HG02588 (cell line): ENCODE measurements around the gene ABI3BP.

ENCODE experiments used
- ATAC-seq: cut with Tn5 transposase; IDR thresholded peaks from one replicate; pipeline ENCODE4 v1.9.1; 2021; ENCODE audit warnings: mild to moderate bottlenecking, moderate library complexity; ENCODE audit not compliant: unreplicated experiment

ABI3BP gene

DNA sequence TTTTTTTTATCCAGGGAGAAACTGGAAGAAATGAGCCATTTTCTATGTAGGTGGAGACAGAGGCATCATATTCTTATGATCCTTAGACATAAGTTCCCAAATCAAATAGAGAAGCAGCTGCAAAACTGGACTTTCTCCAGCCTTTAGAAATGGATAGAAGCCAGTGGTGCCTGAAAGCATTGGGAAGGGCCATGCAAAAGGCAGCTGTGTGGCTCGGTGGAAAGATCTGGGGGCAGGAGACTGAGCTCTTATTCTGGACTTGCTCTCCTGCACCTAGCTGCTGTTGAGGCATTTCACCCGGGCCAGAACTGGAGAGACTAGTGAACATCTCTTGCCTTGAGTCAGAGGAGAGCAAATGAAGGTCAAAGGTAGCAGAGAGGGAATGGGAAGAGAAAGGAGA lies 210.9 kb downstream of the ABI3BP start:
- no peak for ATAC-seq

- ATAC-seq = no peak
These were observed 211.9 kb downstream of the ABI3BP start for GRCh38 chr3:100781301-100781700.

- no peak for ATAC-seq
These were observed 213.1 kb downstream of the ABI3BP start for GRCh38 chr3:100780071-100780622.

GRCh38 chr3:100779480-100779879 lies 213.7 kb downstream of the ABI3BP start:
- no peak for ATAC-seq

GRCh38 chr3:100777271-100777670 lies 215.9 kb downstream of the ABI3BP start:
- no peak for ATAC-seq

GRCh38 chr3:100776746-100777145 lies 216.5 kb downstream of the ABI3BP start:
- no peak for ATAC-seq

DNA sequence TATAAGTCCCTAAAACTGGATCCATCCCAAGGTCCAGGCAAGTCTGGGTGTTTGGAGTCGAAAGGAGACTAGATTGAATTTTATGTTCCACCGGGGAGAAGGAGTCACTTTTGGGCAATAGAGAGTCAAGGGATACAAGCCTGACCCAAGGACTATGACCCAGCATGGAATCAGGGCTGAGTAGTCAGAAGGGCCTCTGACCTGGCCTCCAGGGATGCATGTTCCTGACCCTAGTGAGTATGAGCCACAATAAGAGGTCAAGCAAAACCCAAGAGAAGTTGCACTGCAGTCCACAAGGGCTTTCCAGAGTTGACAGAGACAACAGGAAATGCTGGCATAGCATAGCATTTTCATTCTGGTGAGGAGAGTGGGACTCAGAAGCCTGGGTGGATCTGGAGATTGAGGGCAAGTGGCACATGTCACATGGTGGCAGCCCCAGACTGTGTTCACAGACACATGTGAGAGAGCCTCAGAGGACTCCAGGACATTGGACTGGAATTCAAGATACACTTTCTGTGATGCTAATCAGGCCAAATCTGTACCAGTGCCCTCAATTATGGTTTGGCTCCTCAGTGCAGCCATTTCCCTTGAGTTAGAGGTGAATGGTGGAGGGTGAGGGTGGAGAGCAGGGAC lies 217.0 kb downstream of the ABI3BP start:
- ATAC-seq = no peak

DNA sequence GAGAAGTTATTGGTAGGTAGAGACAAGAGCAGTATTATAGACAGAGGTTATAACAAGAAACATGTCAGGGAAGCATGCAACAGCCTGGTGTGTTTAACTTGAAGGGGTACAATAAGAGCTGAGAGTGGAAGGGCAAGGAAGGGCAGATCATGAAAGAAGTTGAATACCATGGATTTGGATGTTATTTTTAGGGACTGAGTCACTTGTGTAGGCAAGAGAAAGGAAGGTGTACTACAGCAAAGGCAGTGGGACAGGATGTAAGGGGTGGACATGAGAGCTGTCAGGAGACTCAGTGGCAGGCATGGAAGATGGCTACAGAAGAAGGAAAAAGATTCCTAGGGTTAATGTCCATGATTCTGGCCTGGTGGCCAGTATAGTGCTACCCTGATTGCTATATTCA lies 217.6 kb downstream of the ABI3BP start:
- ATAC-seq = no peak

DNA sequence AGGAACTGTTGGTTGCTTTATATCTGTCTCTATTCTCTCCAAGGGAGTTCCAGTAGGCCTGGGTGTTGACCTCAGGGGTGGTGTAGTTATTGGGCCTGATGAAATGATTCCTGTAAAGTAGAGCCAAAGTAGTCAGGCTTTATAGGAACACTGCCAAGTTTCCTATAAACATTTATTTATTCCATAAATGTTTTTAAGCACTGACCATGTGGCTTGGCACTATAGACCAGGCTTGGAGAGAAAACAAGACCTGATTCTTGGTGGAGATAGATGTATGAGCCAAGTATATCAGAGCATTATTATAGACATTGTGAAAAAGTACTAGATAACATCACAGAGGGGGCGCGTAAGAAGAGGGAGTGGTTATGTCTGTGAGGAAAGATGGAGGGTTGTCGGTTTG lies 218.0 kb downstream of the ABI3BP start:
- no peak for ATAC-seq

DNA sequence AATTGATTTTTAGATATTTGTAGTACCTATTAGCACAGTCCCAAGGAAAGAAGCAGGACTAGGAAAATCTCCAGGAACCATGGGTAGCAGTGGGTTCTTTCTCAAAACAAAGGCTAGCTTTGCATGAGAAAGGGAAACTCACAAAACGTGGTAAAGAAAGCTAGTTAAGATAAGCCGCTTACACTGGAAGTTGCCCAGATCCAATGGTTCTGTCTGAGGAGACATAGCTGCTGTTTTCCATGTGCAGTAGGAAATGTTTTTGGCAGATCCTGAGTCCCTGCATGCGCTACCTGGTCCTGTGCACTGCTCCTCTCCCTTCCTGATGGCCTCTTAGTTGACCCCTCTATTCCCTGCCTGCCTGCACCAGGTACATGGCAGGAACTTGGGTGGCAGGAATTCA lies 223.5 kb downstream of the ABI3BP start:
- ATAC-seq = no peak

- no peak for ATAC-seq
These were observed 227.2 kb downstream of the ABI3BP start for GRCh38 chr3:100766069-100766468.

DNA sequence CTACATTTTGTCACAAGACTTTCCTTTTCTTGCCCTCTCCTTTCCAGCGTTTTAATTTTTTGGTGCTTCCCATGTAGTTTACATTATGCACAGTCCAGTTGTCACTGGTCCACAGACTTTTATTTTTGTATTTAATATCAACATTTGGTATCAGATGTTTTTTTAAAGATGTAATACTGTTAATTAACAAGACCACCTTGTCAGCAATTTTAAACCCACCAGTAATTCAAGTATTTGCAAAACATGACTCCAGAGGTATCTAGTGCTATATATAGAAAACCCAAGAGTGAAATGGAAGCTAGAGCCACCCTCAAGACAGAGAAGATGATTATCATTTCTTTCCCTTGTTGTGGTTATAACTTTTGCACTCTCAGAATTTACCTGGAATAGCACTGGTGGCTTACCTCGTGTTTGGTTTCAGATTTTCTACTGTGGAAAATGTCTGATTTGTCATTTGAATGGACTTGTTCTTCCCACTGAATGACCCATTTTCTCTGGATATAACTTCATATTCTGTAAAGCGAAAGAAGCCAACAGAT lies 227.7 kb downstream of the ABI3BP start:
- no peak for ATAC-seq

GRCh38 chr3:100761951-100762350 lies 231.3 kb downstream of the ABI3BP start:
- no peak for ATAC-seq

- peak; percentile 86 for ATAC-seq
These were observed 231.8 kb downstream of the ABI3BP start for GRCh38 chr3:100761211-100761942.

- ATAC-seq = no peak
These were observed 232.8 kb downstream of the ABI3BP start for GRCh38 chr3:100760377-100760776.

- ATAC-seq = no peak
These were observed 233.3 kb downstream of the ABI3BP start for GRCh38 chr3:100759950-100760349.

DNA sequence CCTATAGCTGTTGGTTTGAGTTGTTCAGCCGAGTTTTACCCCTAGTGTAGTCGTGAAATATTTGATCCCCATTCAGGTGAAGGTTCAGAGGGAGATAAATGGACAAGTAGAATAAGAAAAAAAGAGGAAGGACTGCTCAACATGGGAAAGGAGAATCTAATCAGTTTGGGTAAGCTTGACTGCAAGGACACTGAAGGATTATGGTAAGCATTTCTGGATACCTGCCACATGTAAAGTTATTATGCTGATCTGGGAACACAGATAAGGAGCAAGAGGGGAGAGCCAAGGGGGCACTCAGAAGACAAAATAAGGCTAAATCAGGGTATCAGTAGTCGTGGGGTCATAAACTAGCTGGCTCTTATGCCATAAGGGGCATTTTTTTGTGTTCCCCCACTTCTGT lies 234.1 kb downstream of the ABI3BP start:
- no peak for ATAC-seq

DNA sequence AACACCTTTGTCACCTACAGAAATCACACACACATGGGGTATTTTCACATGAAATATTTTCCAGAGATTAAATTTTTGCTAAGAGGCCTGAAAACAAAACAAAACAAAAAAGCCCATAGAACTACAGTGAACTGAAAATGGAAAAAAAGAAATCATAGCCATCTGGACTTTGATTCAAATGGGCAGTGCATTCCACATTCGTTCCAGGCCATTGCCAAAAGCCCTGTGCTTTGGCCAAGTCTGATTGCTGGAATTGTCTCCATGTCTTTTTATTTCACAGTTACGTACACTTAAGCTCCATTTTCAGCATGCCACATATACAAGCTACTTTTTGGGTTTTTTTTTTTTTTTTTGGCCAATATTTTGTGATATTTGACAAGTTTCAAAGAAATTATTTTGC lies 236.8 kb downstream of the ABI3BP start:
- ATAC-seq = no peak

DNA sequence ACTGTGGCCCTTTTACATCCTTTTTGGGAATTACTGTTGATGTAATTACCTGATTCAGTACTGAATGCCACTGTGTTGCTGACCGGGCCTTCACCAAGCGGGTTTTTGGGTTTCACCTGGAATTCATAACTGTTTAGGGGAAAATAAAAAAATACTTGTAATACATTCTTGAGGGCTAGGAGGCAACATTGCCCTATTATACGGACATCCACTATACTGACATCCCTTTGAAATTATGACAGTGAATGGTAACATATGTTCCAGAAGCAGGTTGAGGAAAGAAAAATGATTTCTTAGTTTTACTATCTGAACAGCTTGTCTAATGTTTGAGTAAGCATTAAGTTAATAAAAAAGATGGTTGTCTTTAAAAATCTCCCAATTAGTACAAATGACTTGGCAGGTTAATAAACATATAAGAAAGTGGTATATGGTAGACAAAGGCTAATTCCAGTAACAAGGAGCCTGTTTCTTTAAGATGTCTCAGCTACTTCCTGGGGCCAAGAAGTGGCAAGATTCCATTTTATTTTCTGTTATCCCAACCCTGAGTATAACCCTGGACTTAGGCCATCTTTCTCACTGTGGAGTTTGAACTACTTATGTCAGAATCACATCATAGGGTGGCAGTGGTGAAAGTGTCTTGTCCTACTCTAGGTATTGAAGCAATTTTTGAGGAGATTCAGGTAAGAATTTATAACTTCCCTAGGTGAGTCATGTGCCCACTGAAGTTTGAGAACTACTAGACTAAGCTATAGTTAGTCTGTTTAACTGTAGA lies 238.5 kb downstream of the ABI3BP start:
- ATAC-seq = no peak

GRCh38 chr3:100753846-100754245 lies 239.4 kb downstream of the ABI3BP start:
- ATAC-seq = no peak

DNA sequence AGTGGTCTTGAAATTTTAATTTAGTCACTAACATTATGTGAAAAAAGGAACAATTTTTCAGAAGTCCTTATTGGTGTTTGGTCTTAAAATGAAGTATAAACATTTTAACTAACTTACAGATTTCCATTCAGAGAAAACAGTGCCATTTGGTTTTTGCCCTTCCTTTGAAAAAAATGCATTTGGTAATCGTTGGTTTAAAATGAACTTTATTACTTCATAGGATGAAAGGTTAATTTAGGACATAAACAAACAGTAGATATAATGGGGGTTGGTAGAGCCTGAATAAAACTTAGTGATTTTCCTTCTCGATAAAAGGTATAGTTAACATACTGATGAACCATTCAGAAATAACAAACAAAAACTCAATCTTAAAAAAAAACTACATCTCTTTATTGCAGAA lies 244.3 kb downstream of the ABI3BP start:
- no peak for ATAC-seq
